HG03095 (cell line): ENCODE data around the gene TRIM42.

Experiments used
- ATAC-seq: cut with Tn5 transposase; IDR thresholded peaks from one replicate; pipeline ENCODE4 v1.9.1; 2021; ENCODE audit warnings: moderate library complexity; ENCODE audit not compliant: unreplicated experiment

Gene TRIM42

DNA sequence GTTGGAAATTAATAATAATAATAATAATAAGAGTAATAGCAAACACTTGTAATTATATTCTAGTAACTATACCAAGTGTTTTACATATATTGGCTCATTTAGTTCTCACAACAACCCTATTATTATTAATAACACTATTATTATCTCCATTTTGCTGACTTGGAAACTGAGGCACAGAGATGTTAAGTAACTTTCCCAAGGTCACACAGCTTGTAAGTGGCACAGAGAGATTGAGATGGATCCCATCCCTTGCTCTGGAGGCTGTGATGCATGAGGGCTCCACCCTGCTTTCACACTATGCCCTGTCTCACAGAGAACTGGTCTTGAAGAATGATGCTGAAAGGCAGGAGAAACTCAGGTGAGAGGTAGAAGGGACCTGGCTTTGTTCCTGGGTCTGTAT lies 31.9 kb downstream of the TRIM42 start:
- ATAC-seq: no peak

DNA sequence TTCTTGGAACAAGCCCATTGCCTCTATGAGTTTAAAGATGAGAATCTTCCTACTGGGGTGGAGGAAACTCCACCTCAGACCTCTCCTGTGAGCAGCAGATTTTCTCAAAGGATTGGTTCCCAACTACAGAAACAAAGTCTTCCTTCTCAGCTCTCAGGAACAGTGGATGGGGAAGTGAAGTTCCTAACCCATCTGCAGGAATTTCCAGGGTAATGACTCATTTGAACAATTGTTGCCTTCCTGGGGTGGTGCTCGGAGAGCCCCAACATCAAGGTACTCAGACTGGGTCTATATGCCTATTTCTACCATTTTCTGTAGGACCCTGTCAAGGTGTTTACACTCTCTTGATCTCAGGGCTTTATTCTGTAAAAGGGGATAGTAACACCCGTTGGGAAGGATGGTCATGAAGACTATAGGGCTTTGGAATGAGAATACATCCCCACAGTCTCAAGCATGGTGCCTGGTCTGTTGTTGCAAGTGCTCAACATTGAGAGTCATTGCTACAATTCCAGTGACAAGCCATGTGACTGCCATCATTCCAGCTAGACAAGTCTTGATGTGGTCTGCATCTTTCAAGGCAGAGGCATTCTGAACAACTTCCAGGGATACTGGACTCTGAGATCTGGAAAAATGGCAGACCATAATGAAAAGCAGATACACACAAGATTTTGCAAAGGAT lies 33.0 kb downstream of the TRIM42 start:
- ATAC-seq: no peak

DNA sequence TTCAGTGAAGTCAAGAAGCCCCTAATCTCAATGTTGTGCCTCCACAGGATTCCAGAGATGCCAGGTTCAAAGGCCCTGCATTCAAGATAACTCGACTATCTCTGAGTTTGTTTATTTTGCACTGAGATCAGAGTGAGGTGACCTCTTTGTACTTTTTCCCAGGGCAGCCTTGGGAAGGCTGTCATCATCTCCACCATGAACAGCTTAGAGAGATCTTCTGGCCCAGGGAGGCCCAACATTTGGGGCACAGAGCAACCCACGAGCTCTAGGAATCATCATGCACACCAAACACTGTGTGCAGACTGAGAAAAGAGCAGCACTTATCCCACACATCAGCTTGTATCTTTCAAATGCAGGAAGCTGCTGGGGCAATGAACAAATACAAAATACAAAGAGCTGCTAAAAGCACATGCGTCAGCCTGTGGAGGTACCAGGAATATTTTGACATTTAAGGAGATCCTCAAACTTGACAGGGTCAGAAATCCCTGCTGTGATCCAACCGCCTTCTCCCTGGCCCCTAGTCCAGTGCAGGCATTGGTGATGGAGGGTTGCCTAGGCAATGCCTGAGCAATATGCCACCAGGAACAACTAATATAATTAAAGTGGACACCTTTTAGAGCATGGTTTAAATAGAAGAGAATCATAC lies 33.6 kb downstream of the TRIM42 start:
- no peak for ATAC-seq

DNA sequence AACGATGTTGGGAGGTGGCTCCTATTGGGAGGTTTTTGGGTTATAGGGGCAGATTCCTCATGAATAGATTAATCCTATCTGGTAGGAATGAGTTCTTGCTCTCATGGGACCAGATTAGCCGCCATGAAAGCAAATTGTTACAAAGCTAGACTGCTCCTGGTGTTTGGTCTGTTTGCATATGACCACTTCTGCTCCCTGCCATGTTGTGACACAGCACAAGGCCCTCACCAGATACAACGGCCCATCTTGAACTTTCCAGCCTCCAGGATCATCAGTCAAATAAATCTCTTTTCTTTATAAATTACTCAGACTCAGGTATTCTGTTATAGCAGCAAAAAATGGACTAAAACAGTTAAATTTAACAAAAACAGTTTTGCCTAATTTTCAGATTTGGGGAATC lies 34.4 kb downstream of the TRIM42 start:
- no peak for ATAC-seq

DNA sequence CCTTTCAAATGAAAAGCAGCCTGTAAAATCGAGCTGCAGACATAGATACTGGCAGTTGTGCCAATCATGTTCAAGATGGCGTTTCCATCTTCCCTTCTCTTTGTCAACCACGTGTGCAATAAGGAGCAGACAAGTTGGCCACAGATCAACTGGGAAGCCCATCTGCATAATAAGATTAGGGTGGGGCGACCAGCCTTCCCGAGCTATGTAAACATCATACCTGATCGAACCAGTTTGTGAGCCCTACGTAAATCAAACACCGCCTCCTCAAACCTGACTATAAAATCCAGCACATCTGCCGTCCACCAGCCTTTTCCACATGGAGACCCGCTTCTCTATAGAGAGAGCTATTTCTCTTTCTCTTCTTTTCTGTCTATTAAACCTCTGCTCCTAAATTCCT lies 37.2 kb downstream of the TRIM42 start:
- no peak for ATAC-seq

DNA sequence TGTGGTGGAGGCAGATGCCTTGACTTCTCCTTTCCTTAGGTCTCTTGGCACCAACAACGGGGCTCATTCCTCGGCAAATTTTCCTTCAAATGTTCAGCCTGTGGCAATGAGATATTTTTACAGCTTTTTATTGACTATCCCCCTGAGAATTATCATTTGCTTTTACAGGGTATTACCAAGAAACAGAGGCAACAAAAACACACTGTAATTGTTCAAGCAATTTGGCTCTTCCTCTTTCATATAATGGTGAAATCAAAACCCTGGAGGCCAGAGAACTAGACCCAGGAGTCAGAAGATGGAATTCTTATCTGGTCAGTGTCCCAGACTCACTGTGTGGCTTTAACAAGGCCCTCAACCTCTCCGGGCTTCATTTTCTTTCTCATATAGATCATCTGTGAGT lies 40.1 kb downstream of the TRIM42 start:
- no peak for ATAC-seq

- ATAC-seq: no peak
Observed at GRCh38 chr3:140719841-140720614, 42.2 kb downstream of the TRIM42 start.

GRCh38 chr3:140723576-140723975 lies 45.7 kb downstream of the TRIM42 start:
- ATAC-seq: no peak

DNA sequence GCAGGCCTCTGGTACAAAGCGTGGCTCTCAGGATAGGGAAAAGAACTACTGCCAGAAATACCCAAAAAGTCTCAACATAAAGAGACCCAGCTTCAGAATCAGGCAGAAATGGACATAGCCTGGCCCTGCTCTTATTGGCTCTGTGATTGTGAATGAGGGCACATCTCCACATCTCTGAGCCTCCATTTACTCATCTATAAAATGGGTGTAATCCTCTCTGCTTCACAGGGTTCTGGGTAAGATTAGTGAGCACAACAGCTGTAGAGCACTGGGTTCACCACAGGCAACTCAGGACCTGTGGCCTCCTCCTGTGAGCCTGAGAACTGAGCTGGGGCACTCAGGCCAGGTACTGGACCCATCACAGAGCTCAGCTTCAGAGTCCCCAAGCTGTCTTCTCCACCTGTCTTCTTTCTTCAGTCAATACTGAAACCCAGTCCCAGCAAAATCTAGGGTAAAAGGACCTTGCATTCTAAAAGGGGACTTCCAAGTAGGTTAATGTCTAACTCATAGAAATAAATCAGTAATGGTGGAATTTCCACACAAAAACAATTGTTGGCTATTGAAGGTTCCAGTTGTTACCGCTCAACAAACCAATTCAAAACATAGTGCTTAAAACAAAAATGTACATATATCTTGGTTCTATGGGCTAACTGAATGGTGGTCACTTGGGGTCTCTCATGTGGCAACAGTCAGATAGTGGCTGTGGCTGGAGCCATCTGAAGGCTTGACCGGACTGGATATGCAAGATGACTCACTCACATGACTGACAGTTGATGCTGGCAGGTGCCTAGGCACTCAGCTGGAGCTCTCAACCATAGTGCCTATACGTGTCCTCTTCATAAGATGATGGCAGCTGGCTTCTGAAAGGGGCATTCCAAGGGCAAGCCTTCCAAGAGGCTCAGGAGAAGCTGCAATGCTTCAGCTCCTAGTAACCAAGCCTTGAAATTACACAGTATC lies 47.3 kb downstream of the TRIM42 start:
- ATAC-seq: peak; percentile 64

DNA sequence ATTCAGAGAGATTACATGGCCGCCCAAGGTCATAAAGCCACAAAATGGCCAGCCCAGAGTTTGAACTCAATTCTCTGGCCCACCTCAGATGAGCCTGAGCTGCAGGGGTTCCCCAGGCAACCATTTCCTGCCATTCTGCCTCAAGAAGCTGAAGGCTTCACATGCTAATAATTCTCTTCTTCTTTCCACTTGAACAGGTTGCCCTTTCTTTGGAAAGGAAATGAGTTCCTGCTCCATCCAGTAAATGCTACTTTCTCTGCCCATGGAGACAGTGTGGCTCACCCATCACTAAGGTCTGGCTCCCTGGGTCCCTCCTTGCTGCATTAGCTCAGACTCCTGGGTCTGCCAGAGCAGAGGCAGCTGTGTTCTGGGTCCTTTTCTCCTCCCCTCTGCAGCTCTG lies 48.2 kb downstream of the TRIM42 start:
- ATAC-seq: no peak

GRCh38 chr3:140727886-140728285 lies 50.0 kb downstream of the TRIM42 start:
- no peak for ATAC-seq

- peak; percentile 85 for ATAC-seq
Observed at GRCh38 chr3:140731440-140732119, 53.7 kb downstream of the TRIM42 start.

DNA sequence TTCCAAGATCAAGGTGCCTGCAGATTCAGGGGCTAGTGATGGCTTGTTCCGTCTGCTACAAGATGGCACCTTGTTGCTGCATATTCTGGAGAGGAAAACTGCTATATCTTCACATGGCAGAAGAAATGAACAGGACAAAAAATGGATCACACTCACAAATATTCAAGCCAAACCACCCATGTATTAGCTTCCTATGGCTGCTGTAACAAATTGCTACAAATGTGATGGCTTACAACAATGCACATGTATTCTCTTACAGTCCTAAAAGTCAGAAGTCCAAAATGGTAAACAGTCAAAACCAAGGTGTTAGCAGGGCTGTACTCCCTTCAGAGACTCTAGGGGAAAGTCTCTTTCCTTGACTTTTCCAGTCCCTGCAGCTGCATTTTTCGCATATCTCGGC lies 55.8 kb downstream of the TRIM42 start:
- ATAC-seq: no peak

- ATAC-seq: no peak
Observed at GRCh38 chr3:140736863-140737460, 59.1 kb downstream of the TRIM42 start.

GRCh38 chr3:140742116-140742515 lies 64.3 kb downstream of the TRIM42 start:
- ATAC-seq: no peak

DNA sequence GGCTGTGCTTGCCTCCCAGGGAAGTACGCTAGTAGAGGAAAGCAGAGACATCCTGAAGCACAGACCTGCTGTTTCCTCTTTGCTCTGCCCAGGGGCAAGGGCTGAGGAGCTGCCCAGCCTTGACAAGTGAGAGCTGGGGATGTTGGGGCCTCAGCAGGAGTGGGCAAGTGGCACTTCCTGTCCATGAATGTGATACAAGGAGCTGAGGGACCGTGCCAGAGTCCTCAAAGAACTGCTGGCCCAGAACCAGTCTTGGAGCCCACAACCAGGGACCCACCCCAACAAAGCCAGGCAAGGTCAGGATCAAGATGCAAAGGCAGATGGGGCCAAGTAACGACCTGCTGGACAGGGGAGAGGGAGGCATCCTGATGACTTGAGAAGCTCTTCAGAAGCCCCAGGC lies 70.3 kb downstream of the TRIM42 start:
- no peak for ATAC-seq

DNA sequence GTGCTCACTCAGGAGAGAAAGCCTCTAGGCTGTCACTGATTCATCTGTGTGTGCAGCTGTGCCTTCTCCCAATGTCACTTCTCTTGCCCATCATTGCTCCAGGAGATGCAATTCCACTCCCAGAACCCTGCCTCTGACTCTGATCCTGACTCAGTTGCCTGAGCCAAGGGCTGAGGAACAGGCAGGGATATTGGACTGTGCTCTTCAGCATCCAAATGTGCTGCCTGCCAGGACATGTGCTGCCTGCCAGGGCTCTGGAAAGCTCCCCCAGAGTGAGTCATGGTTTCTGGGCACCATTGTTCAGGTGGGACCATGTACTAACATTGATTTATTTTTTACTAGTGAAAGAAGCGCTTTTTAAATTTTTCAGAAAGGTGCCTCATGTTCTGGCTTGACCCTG lies 71.0 kb downstream of the TRIM42 start:
- ATAC-seq: no peak
